ENCODE data around the gene ENOSF1. TPM values are rescaled to one million over a fixed set of nuclear protein-coding genes. Genes with fewer than 3 reads are reported as not detected.

The ENOSF1 gene
- total RNA-seq, 1 experiment from 2014 or later: 44.6 TPM

DNA sequence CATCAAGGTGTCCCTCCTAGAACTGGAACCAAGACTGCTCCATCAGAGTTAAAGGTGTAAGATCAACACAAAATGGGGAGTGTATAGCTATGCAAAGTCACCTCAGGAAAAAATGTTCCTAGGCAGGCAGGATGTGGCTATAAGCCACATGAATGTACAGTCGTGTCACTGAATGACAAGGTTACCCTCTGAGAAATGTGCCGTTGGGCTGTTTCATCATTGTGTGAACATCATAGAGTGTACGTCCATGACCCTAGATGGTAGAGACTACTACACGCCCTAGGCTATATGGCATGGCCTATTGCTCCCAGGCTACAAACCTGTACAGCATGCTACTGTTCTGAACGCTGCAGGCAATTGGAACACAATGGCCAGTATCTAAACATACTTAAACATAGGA, 30.4 kb downstream of the ENOSF1 start:
- TF ChIP-seq TCF7 (CRISPR knock-in tag; IDR thresholded peaks at IDR 0.05; ENCODE audit: low read depth) (no peak), NFE2L1 (CRISPR knock-in tag; IDR thresholded peaks at IDR 0.05) (no peak), ZNF121 (CRISPR knock-in tag; IDR thresholded peaks at IDR 0.05) (no peak), ZNF396 (CRISPR knock-in tag; IDR thresholded peaks at IDR 0.05; ENCODE audit: borderline replicate concordance) (no peak), SP1 (CRISPR knock-in tag; conservative IDR thresholded peaks at IDR 0.05) (no peak), ZNF416 (CRISPR knock-in tag; IDR thresholded peaks at IDR 0.05) (no peak), FOXJ3 (CRISPR knock-in tag; IDR thresholded peaks at IDR 0.05; ENCODE audit: borderline replicate concordance) (no peak), PRRX2 (CRISPR knock-in tag; IDR thresholded peaks at IDR 0.05) (no peak), NFYB (CRISPR knock-in tag; conservative IDR thresholded peaks at IDR 0.05; ENCODE audit: low read depth) (no peak), SMAD4 (CRISPR knock-in tag; IDR thresholded peaks at IDR 0.05) (no peak), GRHL2 (CRISPR knock-in tag; IDR thresholded peaks at IDR 0.05; ENCODE audit: insufficient replicate concordance, severe bottlenecking) (no peak), ZNF263 (CRISPR knock-in tag; IDR thresholded peaks at IDR 0.05; ENCODE audit: low read depth) (no peak), ZNF423 (CRISPR knock-in tag; IDR thresholded peaks at IDR 0.05) (no peak), MYBL2 (CRISPR knock-in tag; IDR thresholded peaks at IDR 0.05) (no peak)
- TF ChIP-seq, protein P1, sequence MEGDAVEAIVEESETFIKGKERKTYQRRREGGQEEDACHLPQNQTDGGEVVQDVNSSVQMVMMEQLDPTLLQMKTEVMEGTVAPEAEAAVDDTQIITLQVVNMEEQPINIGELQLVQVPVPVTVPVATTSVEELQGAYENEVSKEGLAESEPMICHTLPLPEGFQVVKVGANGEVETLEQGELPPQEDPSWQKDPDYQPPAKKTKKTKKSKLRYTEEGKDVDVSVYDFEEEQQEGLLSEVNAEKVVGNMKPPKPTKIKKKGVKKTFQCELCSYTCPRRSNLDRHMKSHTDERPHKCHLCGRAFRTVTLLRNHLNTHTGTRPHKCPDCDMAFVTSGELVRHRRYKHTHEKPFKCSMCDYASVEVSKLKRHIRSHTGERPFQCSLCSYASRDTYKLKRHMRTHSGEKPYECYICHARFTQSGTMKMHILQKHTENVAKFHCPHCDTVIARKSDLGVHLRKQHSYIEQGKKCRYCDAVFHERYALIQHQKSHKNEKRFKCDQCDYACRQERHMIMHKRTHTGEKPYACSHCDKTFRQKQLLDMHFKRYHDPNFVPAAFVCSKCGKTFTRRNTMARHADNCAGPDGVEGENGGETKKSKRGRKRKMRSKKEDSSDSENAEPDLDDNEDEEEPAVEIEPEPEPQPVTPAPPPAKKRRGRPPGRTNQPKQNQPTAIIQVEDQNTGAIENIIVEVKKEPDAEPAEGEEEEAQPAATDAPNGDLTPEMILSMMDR (IDR thresholded peaks at IDR 0.05): no peak
- TF ChIP-seq, protein P2, sequence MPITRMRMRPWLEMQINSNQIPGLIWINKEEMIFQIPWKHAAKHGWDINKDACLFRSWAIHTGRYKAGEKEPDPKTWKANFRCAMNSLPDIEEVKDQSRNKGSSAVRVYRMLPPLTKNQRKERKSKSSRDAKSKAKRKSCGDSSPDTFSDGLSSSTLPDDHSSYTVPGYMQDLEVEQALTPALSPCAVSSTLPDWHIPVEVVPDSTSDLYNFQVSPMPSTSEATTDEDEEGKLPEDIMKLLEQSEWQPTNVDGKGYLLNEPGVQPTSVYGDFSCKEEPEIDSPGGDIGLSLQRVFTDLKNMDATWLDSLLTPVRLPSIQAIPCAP (CRISPR knock-in tag; IDR thresholded peaks at IDR 0.05): no peak
- TF ChIP-seq, protein P3, sequence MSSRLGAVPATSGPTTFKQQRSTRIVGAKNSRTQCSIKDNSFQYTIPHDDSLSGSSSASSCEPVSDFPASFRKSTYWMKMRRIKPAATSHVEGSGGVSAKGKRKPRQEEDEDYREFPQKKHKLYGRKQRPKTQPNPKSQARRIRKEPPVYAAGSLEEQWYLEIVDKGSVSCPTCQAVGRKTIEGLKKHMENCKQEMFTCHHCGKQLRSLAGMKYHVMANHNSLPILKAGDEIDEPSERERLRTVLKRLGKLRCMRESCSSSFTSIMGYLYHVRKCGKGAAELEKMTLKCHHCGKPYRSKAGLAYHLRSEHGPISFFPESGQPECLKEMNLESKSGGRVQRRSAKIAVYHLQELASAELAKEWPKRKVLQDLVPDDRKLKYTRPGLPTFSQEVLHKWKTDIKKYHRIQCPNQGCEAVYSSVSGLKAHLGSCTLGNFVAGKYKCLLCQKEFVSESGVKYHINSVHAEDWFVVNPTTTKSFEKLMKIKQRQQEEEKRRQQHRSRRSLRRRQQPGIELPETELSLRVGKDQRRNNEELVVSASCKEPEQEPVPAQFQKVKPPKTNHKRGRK (CRISPR knock-in tag; IDR thresholded peaks at IDR 0.05; ENCODE audit: borderline replicate concordance): no peak
- TF ChIP-seq, protein P4, sequence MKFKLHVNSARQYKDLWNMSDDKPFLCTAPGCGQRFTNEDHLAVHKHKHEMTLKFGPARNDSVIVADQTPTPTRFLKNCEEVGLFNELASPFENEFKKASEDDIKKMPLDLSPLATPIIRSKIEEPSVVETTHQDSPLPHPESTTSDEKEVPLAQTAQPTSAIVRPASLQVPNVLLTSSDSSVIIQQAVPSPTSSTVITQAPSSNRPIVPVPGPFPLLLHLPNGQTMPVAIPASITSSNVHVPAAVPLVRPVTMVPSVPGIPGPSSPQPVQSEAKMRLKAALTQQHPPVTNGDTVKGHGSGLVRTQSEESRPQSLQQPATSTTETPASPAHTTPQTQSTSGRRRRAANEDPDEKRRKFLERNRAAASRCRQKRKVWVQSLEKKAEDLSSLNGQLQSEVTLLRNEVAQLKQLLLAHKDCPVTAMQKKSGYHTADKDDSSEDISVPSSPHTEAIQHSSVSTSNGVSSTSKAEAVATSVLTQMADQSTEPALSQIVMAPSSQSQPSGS (CRISPR knock-in tag; IDR thresholded peaks at IDR 0.05; ENCODE audit: borderline replicate concordance, low read depth): no peak
- H3K4me3 Mint-ChIP-seq: no peak overlapping the region
- CTCF ChIA-PET: interaction anchor here (1.3 kb wide), 1 partner anchor 31 kb away, joined by 4 read pairs; the partner anchor contains the start of gene ENOSF1
- H3K27ac Mint-ChIP-seq: no peak overlapping the region
- peaks cover 20% of the 10 kb centered on the region for H3K4me1 Mint-ChIP-seq
- no peaks in the 10 kb centered on the region for H3K27me3 Mint-ChIP-seq (ENCODE audit: low read depth)
- POLR2A ChIA-PET: no interaction called here
- ATAC-seq: no peak
- DNase-seq (ENCODE audit: low spot score): no peak
- H3K9me3 Mint-ChIP-seq: no peaks in the 10 kb centered on the region
- H3K36me3 Mint-ChIP-seq: peaks cover 34% of the 10 kb centered on the region

DNA sequence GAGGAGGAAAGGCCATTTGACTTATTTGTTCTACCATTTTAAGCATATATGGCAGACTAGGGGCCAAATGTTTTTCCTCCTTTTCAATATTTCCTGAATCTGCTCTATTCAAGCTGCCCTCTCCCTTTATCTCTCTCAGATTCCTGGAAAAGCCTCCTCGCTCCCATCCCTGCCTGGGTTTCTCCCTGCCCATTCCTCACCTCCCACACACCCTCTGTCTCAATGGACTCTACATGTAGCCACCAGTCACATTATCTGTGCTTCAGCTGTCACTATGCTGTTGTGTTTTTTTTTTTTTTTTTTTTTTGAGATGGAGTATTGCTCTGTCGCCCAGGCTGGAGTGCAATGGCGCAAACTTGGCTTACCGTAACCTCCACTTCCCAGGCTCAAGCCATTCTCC, 32.0 kb downstream of the ENOSF1 start:
- DNase-seq (ENCODE audit: low spot score): no peak
- CTCF ChIA-PET: interaction anchor here (1.2 to 2.7 kb wide), 3 partner anchors 32 to 159 kb away, joined by 3 to 8 read pairs (median 5); partner anchors contain the start of gene ENOSF1

More for the DNA sequence above, 32.0 kb downstream of the ENOSF1 start:
- Mint-ChIP-seq H3K27ac (no peak overlapping the region), H3K9me3 (no peaks in the 10 kb centered on the region), H3K36me3 (peaks cover 44% of the 10 kb centered on the region), H3K4me3 (no peak overlapping the region), H3K4me1 (peaks cover 4% of the 10 kb centered on the region), H3K27me3 (ENCODE audit: low read depth) (no peaks in the 10 kb centered on the region)
- POLR2A ChIA-PET: no interaction called here
- no peak for ATAC-seq
- TF ChIP-seq OVOL2 (CRISPR knock-in tag; IDR thresholded peaks at IDR 0.05; ENCODE audit: borderline replicate concordance) (no peak), JAZF1 (CRISPR knock-in tag; IDR thresholded peaks at IDR 0.05) (no peak), IRF2 (CRISPR knock-in tag; IDR thresholded peaks at IDR 0.05; ENCODE audit: borderline replicate concordance, low read depth) (no peak)
- TF ChIP-seq, protein P5, sequence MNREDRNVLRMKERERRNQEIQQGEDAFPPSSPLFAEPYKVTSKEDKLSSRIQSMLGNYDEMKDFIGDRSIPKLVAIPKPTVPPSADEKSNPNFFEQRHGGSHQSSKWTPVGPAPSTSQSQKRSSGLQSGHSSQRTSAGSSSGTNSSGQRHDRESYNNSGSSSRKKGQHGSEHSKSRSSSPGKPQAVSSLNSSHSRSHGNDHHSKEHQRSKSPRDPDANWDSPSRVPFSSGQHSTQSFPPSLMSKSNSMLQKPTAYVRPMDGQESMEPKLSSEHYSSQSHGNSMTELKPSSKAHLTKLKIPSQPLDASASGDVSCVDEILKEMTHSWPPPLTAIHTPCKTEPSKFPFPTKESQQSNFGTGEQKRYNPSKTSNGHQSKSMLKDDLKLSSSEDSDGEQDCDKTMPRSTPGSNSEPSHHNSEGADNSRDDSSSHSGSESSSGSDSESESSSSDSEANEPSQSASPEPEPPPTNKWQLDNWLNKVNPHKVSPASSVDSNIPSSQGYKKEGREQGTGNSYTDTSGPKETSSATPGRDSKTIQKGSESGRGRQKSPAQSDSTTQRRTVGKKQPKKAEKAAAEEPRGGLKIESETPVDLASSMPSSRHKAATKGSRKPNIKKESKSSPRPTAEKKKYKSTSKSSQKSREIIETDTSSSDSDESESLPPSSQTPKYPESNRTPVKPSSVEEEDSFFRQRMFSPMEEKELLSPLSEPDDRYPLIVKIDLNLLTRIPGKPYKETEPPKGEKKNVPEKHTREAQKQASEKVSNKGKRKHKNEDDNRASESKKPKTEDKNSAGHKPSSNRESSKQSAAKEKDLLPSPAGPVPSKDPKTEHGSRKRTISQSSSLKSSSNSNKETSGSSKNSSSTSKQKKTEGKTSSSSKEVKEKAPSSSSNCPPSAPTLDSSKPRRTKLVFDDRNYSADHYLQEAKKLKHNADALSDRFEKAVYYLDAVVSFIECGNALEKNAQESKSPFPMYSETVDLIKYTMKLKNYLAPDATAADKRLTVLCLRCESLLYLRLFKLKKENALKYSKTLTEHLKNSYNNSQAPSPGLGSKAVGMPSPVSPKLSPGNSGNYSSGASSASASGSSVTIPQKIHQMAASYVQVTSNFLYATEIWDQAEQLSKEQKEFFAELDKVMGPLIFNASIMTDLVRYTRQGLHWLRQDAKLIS (CRISPR knock-in tag; IDR thresholded peaks at IDR 0.05; ENCODE audit: borderline replicate concordance): no peak

All from WTC11 (cell line).